Measurements from ENCODE around the gene RNF133. TPM values are rescaled to one million over a fixed set of nuclear protein-coding genes. Genes with fewer than 3 reads are reported as not detected.

The RNF133 gene
- total RNA-seq (1.3 TPM), polyA plus RNA-seq (ENCODE audit: insufficient read depth, low read depth, low replicate concordance) (not detected)
- long read RNA-seq, donor 1, result 0 reads
- long read RNA-seq, donor 2, result 0 reads
- long read RNA-seq, donor 3, result 0 reads
- long read RNA-seq, donor 4, result 0 reads
- long read RNA-seq, donor 5, result 0 reads
- long read RNA-seq, donor 6, result 0 reads
- long read RNA-seq, donor 7, result 0 reads
- long read RNA-seq, donor 8, result 0 reads
- long read RNA-seq, donor 9, result 0 reads
- long read RNA-seq, donor 10, result 0 reads

GRCh38 chr7:122699017-122699416 is at the start of gene RNF133:
RNF133 (minus strand) TSS chr7:122699117; CDS start chr7:122698918, 199 bp downstream.
- FAIRE-seq (no peak), DNase-seq (no peak)
- Histone ChIP-seq H3K27me3 (ENCODE audit: control insufficient read depth, insufficient read depth, low read length) (no peaks in the 10 kb centered on the region), H3K4me3 (ENCODE audit: low read length in 3 of 3) (no peak within 1 kb of the TSS), H3K27ac (ENCODE audit: low read depth in 2 of 2, low read length in 2 of 2) (no peak within 1 kb of the TSS), H3K4me1 (ENCODE audit: control insufficient read depth in 2 of 3, insufficient read depth in 2 of 3, low read depth in 1 of 3, low read length in 3 of 3) (no peaks in the 10 kb centered on the region), H3K9ac (ENCODE audit: low read length in 3 of 3) (no peak within 1 kb of the TSS), H3K9me3 (ENCODE audit: control insufficient read depth in 2 of 3, insufficient read depth in 1 of 3, low read length in 3 of 3) (no peaks in the 10 kb centered on the region), H3K36me3 (ENCODE audit: control insufficient read depth in 2 of 3, insufficient read depth in 3 of 3, low read length in 3 of 3) (no peaks in the 10 kb centered on the region)
- intact Hi-C loops (cut with DNase I), result no loop called here
- TF ChIP-seq, protein P1, sequence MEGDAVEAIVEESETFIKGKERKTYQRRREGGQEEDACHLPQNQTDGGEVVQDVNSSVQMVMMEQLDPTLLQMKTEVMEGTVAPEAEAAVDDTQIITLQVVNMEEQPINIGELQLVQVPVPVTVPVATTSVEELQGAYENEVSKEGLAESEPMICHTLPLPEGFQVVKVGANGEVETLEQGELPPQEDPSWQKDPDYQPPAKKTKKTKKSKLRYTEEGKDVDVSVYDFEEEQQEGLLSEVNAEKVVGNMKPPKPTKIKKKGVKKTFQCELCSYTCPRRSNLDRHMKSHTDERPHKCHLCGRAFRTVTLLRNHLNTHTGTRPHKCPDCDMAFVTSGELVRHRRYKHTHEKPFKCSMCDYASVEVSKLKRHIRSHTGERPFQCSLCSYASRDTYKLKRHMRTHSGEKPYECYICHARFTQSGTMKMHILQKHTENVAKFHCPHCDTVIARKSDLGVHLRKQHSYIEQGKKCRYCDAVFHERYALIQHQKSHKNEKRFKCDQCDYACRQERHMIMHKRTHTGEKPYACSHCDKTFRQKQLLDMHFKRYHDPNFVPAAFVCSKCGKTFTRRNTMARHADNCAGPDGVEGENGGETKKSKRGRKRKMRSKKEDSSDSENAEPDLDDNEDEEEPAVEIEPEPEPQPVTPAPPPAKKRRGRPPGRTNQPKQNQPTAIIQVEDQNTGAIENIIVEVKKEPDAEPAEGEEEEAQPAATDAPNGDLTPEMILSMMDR (IDR thresholded peaks at IDR 0.05; ENCODE audit: borderline replicate concordance, extremely low read depth, insufficient read depth), result no peak

DNA sequence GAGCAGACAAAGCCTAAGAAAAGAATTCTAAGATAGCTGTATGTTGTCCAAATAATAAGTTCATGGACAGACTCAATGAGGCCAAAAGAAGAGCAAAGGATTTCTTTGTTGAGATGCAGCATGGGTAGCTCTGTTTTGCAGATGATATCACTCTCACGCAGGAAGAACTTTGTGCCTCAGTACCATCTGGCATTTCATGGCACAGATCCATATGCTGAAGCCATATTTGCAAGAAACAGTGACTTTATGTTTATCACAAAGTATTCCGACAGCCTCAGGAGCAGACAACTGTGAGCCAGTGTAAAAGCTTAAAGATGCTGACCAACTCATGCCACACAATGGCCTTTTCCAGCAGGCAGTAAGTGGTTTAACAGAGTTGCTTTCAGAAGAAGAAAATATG is 49.3 kb upstream of the RNF133 start:
- Histone ChIP-seq H3K4me1 (ENCODE audit: control insufficient read depth in 2 of 3, insufficient read depth in 2 of 3, low read depth in 1 of 3, low read length in 3 of 3) (peaks cover 0 to 2% (median 0%) of the 10 kb centered on the region in 3 donors), H3K27me3 (ENCODE audit: control insufficient read depth, insufficient read depth, low read length) (no peaks in the 10 kb centered on the region), H3K9ac (ENCODE audit: low read length in 3 of 3) (no peak overlapping the region), H3K9me3 (ENCODE audit: control insufficient read depth in 2 of 3, insufficient read depth in 1 of 3, low read length in 3 of 3) (no peaks in the 10 kb centered on the region), H3K4me3 (ENCODE audit: low read length in 3 of 3) (no peak overlapping the region), H3K27ac (ENCODE audit: low read depth in 2 of 2, low read length in 2 of 2) (no peak overlapping the region), H3K36me3 (ENCODE audit: control insufficient read depth in 2 of 3, insufficient read depth in 3 of 3, low read length in 3 of 3) (no peaks in the 10 kb centered on the region)
- no peak for FAIRE-seq
- DNase-seq, result no peak
- TF ChIP-seq, protein P1 (IDR thresholded peaks at IDR 0.05; ENCODE audit: borderline replicate concordance, extremely low read depth, insufficient read depth), result no peak
- intact Hi-C loops (cut with DNase I), result no loop called here

- Histone ChIP-seq H3K4me1 (ENCODE audit: control insufficient read depth in 2 of 3, insufficient read depth in 2 of 3, low read depth in 1 of 3, low read length in 3 of 3) (peaks cover 0 to 2% (median 0%) of the 10 kb centered on the region in 3 donors), H3K4me3 (ENCODE audit: low read length in 3 of 3) (no peak overlapping the region), H3K27ac (ENCODE audit: low read depth in 2 of 2, low read length in 2 of 2) (no peak overlapping the region), H3K9ac (ENCODE audit: low read length in 3 of 3) (no peak overlapping the region), H3K9me3 (ENCODE audit: control insufficient read depth in 2 of 3, insufficient read depth in 1 of 3, low read length in 3 of 3) (no peaks in the 10 kb centered on the region), H3K36me3 (ENCODE audit: control insufficient read depth in 2 of 3, insufficient read depth in 3 of 3, low read length in 3 of 3) (no peaks in the 10 kb centered on the region), H3K27me3 (ENCODE audit: control insufficient read depth, insufficient read depth, low read length) (no peaks in the 10 kb centered on the region)
- no peak for FAIRE-seq
- TF ChIP-seq, protein P1 (IDR thresholded peaks at IDR 0.05; ENCODE audit: borderline replicate concordance, extremely low read depth, insufficient read depth), result no peak
- no peak for DNase-seq
- intact Hi-C loops (cut with DNase I), result no loop called here
Observed at GRCh38 chr7:122746948-122747347, 48.0 kb upstream of the RNF133 start.

DNA sequence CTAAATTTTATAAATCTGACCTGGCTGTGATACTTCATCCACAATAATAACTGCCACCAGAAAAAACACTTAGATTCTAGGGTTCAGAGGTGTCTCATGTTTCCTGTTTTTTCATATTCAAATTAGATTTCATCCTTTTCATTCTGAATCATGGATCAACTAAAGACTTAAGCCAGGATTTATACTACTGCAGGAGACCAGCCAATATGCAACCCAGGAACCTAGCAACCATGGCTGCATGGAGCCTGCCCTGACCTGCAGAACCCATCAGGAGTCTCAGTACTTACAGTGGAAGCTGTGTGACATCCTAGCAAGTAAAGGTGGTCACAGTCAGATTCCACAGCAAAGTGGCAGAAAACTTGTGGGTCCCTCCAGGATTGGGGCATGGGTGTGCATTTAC is 44.3 kb upstream of the RNF133 start:
- H3K27ac ChIP-seq (ENCODE audit: low read depth in 2 of 2, low read length in 2 of 2), result no peak overlapping the region
- no peaks in the 10 kb centered on the region for H3K36me3 ChIP-seq (ENCODE audit: control insufficient read depth in 2 of 3, insufficient read depth in 3 of 3, low read length in 3 of 3)
- H3K9me3 ChIP-seq (ENCODE audit: control insufficient read depth in 2 of 3, insufficient read depth in 1 of 3, low read length in 3 of 3), result no peaks in the 10 kb centered on the region
- no peak overlapping the region for H3K4me3 ChIP-seq (ENCODE audit: low read length in 3 of 3)
- H3K4me1 ChIP-seq (ENCODE audit: control insufficient read depth in 2 of 3, insufficient read depth in 2 of 3, low read depth in 1 of 3, low read length in 3 of 3), result no peaks in the 10 kb centered on the region
- FAIRE-seq (no peak), DNase-seq (no peak)
- H3K9ac ChIP-seq (ENCODE audit: low read length in 3 of 3), result no peak overlapping the region
- no peaks in the 10 kb centered on the region for H3K27me3 ChIP-seq (ENCODE audit: control insufficient read depth, insufficient read depth, low read length)
- intact Hi-C loops (cut with DNase I), result no loop called here
- TF ChIP-seq, protein P1 (IDR thresholded peaks at IDR 0.05; ENCODE audit: borderline replicate concordance, extremely low read depth, insufficient read depth), result no peak

Measured in kidney (tissue), 22 donors.